ENCODE data around the gene APOBEC3H. TPM values are rescaled to one million over a fixed set of nuclear protein-coding genes. Genes with fewer than 3 reads are reported as not detected.
"Not testable (repeated sequence)": the region's sequence is repeated elsewhere in the genome, so short reads cannot be mapped to it uniquely, and the experiment has no call there.

APOBEC3H gene
- not detected for total RNA-seq

GRCh38 chr22:39097098-39098020, at the start of gene APOBEC3H:
TSS of gene APOBEC3H (plus strand) at chr22:39097244. CDS start at chr22:39100279, 3,035 bp downstream.
- DNase-seq = no peak

GRCh38 chr22:39049486-39049885, 47.6 kb upstream of the APOBEC3H start:
- not testable (repeated sequence) for DNase-seq

GRCh38 chr22:39051844-39052495, 45.1 kb upstream of the APOBEC3H start:
- DNase-seq = not testable (repeated sequence)

GRCh38 chr22:39055658-39056057, 41.4 kb upstream of the APOBEC3H start:
- DNase-seq = no peak

- not testable (repeated sequence) for DNase-seq
Measured at GRCh38 chr22:39061290-39061689, 35.8 kb upstream of the APOBEC3H start.

GRCh38 chr22:39061951-39062350, 35.1 kb upstream of the APOBEC3H start:
- DNase-seq = not testable (repeated sequence)

- DNase-seq = not testable (repeated sequence)
Measured at GRCh38 chr22:39063904-39064303, 33.1 kb upstream of the APOBEC3H start.

GRCh38 chr22:39066442-39067276, 30.4 kb upstream of the APOBEC3H start:
- DNase-seq = not testable (repeated sequence)

GRCh38 chr22:39068033-39068785, 28.8 kb upstream of the APOBEC3H start:
- DNase-seq = no peak

GRCh38 chr22:39070186-39070585, 26.9 kb upstream of the APOBEC3H start:
- DNase-seq = no peak

- not testable (repeated sequence) for DNase-seq
Measured at GRCh38 chr22:39072581-39072981, 24.5 kb upstream of the APOBEC3H start.

GRCh38 chr22:39073981-39074380, 23.1 kb upstream of the APOBEC3H start:
- DNase-seq = no peak

GRCh38 chr22:39076155-39077025, 20.7 kb upstream of the APOBEC3H start:
- not testable (repeated sequence) for DNase-seq

- DNase-seq = not testable (repeated sequence)
Measured at GRCh38 chr22:39077026-39077840, 19.8 kb upstream of the APOBEC3H start, which contains the start of gene APOBEC3G. TSS of gene APOBEC3G (plus strand) at chr22:39077275. CDS start at chr22:39077362, 87 bp downstream.

- not testable (repeated sequence) for DNase-seq
Measured at GRCh38 chr22:39077912-39078311, 19.1 kb upstream of the APOBEC3H start.

- no peak for DNase-seq
Measured at GRCh38 chr22:39078329-39078728, 18.7 kb upstream of the APOBEC3H start.

- DNase-seq = not testable (repeated sequence)
Measured at GRCh38 chr22:39079054-39079637, 17.9 kb upstream of the APOBEC3H start.

GRCh38 chr22:39080052-39080762, 16.8 kb upstream of the APOBEC3H start:
- DNase-seq = no peak
